Pancreas (tissue), 10 donors: ENCODE data around the gene NT5C3B. TPM values are rescaled to one million over a fixed set of nuclear protein-coding genes. Genes with fewer than 3 reads are reported as not detected.

Source experiments
- ATAC-seq, 4 donors: fragments of 200-7000 bp; cut with Tn5 transposase; one replicate each; pipeline versions ENCODE4 v1.8.0 to v1.9.1; 2020; ENCODE audit warnings: mild to moderate bottlenecking in 4 of 4, moderate library complexity in 4 of 4
- DNase-seq, 6 donors: peaks; one replicate each; pipeline ENCODE4 v3.0.0-alpha.2; 2020
- FAIRE-seq: peaks from 2 replicates; lab custom pipeline; 2012; peaks lifted over from hg19 to GRCh38; lab: Jason Lieb, UNC
- H3K27ac ChIP-seq, 4 donors: fragments of 200-600 bp; sonication (generic); 1 replicate in 3 of 4; 2 replicates in 1 of 4; pipeline versions ENCODE4 v1.5.0 to v1.8.0; 2020
- H3K27me3 ChIP-seq, 4 donors: fragments of 200-600 bp; one replicate each; pipeline ENCODE4 v1.8.0; 2021
- H3K36me3 ChIP-seq, 3 donors: fragments of 200-600 bp; sonication (generic) in 1 of 3; one replicate each; pipeline versions ENCODE4 v1.5.0 to v1.8.0; 2020 to 2021
- H3K4me1 ChIP-seq, 3 donors: fragments of 200-600 bp; one replicate each; pipeline ENCODE4 v1.8.0; 2021
- H3K4me3 ChIP-seq, 4 donors: fragments of 200-600 bp; sonication (generic) in 2 of 4; one replicate each; pipeline versions ENCODE4 v1.5.0 to v1.8.0; 2020 to 2021
- H3K9me3 ChIP-seq, 4 donors: fragments of 200-600 bp; one replicate each; pipeline ENCODE4 v1.8.0; 2021
- WGBS, 2 donors: extraction: QIAGEN DNeasy Blood & Tissue Kit; methylation state at CpG; one replicate each; pipeline ENCODE4 v1.1.7; 2013; 5-methylcytosine and 5-hydroxymethylcytosine counted together
- intact Hi-C, 3 donors: fragments of 100-400 bp; cut with DNase I; formaldehyde crosslinking; loops; one replicate each; pipeline versions ENCODE4 v1.11.1 to v1.14.2; 2022
- polyA plus RNA-seq, 2 donors: library from polyadenylated mRNA; stranded (reverse); fragments of 200-250 nt; gene quantifications; one replicate each; pipeline ENCODE4 v1.2.3, GENCODE V29; 2013
- total RNA-seq, 6 donors: library from RNA; stranded (reverse); fragmentation: NEBNext Ultra II Directional in 4 of 6; extraction: Animal tissue kit (Norgen Biotek cat#: 25700) in 4 of 6; gene quantifications; one replicate each; pipeline versions ENCODE4 v1.2.1 to v1.2.4, GENCODE V29; 2021 to 2023
- TF ChIP-seq, protein P1 (sequence below), 4 donors: fragments of 200-600 bp; sonication (generic) in 3 of 4; IDR thresholded peaks; one replicate each; pipeline versions ENCODE4 v1.5.0 to v1.8.0; 2021; ENCODE audit warnings: antibody characterized with exemption in 4 of 4
- donor health status: healthy with polysubstance abuse.
- donor health status: DM: no; HTN: no; CAD: no; lungs with moderate emphysema.
- donor health status: DM: no; HTN: no; CAD: no.
- donor health status: control.
- donor health status: control.
- donor health status: Bipolar disorder and iron deficiency.
- donor health status: DM: yes; HTN: yes; CAD: no.
- donor health status: DM: no; HTN: no; CAD: no.
- donor health status: DM: no; HTN: no; CAD: no.
- donor health status: DM: yes; HTN: yes; CAD: no.

The NT5C3B gene
- total and polyA plus RNA-seq, 8 donors = 24.2 to 102 (median 28.5) TPM

DNA sequence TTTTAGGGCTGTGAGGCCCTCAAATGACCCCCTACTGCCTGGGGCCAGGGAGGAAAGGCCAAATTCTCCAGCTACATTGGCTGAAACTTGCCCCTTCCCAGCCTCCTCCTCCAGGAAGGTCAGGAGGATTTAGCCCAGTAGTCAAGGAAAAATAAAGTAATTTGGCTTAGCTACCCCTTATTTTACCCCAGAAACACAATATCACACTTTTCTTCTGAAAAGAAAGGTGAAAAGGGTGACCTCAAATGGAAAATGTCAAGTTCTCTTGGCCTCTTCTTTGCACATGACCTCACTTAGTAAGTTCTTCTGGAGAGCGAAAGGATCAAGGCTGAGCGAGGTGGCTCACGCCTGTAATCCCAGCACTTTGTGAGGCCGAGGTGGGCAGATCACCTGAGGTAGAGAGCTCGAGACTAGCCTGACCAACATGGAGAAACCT, 41.5 kb downstream of the NT5C3B start:
- Histone ChIP-seq H3K36me3 (no peaks in the 10 kb centered on the region), H3K27ac (peak overlapping the region in 1 of 4 donors; percentile 81), H3K4me3 (no peak overlapping the region), H3K4me1 (peaks cover 8 to 19% (median 12%) of the 10 kb centered on the region in 3 donors), H3K27me3 (no peaks in the 10 kb centered on the region), H3K9me3 (no peaks in the 10 kb centered on the region)
- TF ChIP-seq, protein P1, sequence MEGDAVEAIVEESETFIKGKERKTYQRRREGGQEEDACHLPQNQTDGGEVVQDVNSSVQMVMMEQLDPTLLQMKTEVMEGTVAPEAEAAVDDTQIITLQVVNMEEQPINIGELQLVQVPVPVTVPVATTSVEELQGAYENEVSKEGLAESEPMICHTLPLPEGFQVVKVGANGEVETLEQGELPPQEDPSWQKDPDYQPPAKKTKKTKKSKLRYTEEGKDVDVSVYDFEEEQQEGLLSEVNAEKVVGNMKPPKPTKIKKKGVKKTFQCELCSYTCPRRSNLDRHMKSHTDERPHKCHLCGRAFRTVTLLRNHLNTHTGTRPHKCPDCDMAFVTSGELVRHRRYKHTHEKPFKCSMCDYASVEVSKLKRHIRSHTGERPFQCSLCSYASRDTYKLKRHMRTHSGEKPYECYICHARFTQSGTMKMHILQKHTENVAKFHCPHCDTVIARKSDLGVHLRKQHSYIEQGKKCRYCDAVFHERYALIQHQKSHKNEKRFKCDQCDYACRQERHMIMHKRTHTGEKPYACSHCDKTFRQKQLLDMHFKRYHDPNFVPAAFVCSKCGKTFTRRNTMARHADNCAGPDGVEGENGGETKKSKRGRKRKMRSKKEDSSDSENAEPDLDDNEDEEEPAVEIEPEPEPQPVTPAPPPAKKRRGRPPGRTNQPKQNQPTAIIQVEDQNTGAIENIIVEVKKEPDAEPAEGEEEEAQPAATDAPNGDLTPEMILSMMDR (IDR thresholded peaks at IDR 0.05) = no peak
- 91 to 95% methylated on average over 5 of the region's 5 CpGs for WGBS, 2 donors
- DNase-seq (no peak), ATAC-seq (no peak), FAIRE-seq (no peak)
- intact Hi-C loops = no loop called here

DNA sequence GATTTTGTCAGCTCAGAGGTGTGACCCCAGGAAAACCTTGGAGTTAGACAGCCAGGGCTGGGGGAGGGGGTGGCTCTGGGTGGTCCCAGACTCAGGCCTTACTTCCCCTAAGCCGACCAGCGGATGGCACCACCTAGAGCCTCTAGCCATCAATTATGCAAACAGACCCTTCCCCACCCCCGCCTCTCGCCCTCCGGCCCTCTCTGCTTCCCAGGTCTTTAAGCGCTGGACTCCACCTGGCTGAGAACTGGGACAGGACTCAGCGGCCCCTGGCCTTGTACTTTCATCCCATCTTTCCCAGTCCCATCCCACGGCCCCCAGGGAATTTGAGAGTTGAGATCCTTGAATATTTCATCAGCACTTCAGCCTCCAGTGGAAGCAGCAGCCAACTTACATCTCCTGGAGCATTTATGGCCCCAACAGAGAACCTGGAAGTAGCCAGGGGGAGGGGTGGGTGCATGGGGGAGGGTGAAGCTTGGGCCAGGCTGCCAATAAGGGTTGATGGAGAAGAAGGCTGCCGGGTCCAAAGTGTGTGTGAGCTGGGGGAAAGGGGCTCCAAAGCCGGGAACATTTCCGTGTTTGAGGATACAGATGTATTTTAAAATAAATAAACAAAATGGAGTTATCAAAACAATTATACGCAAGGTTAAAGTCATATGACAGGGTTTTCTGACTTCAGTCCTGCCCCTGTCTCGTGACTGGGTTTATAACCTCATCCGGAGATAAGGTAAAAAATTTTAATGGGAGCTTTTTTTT, 42.1 kb downstream of the NT5C3B start:
- no peak for FAIRE-seq
- no peak overlapping the region for H3K4me3 ChIP-seq
- no peaks in the 10 kb centered on the region for H3K27me3 ChIP-seq
- peak overlapping the region in 3 of 4 donors; percentile 51 to 81 (median 79) for H3K27ac ChIP-seq
- WGBS, 2 donors = 63 to 64% methylated on average over 14 of the region's 14 CpGs
- ATAC-seq = peak in 1 of 4 donors; percentile 5
- TF ChIP-seq, protein P1 (IDR thresholded peaks at IDR 0.05) = no peak
- peaks cover 8 to 19% (median 12%) of the 10 kb centered on the region in 3 donors for H3K4me1 ChIP-seq
- intact Hi-C loops = no loop called here
- DNase-seq = no peak
- H3K9me3 ChIP-seq = no peaks in the 10 kb centered on the region
- H3K36me3 ChIP-seq = no peaks in the 10 kb centered on the region

- H3K27me3 ChIP-seq = no peaks in the 10 kb centered on the region
- no peaks in the 10 kb centered on the region for H3K9me3 ChIP-seq
- FAIRE-seq (no peak), DNase-seq (peak in 5 of 6 donors; percentile 64 to 81 (median 75)), ATAC-seq (peak; percentile 86 to 91 (median 90))
- peaks cover 8 to 19% (median 12%) of the 10 kb centered on the region in 3 donors for H3K4me1 ChIP-seq
- H3K36me3 ChIP-seq = no peaks in the 10 kb centered on the region
- WGBS, 2 donors = 16 to 20% methylated on average over 20 to 22 of the region's 22 CpGs
- intact Hi-C loops = no loop called here
- TF ChIP-seq, protein P1 (IDR thresholded peaks at IDR 0.05) = no peak
- H3K27ac ChIP-seq = peak overlapping the region; percentile 22 to 81 (median 65)
- peak overlapping the region in 1 of 4 donors; percentile 5 for H3K4me3 ChIP-seq
Measured at GRCh38 chr17:41792845-41793783, 42.9 kb downstream of the NT5C3B start.

DNA sequence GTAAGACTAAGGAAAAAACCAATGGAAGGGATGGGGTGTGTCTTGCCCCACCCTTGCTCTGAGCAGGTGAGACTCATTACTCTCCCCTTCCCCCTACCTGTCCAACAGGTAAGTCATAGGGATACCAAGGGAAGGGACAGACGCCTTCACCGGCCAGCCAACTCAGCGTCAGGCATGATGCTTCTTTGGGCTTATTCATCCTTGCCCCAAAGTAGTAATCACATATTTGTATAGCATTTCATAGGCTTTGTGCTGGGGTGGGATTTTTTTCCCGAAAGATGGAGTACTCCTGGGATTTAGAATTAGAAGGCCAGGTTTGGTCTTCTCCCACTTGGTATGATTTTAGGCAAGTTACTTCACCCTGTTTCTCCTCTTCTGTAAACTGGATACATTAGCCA, 49.0 kb downstream of the NT5C3B start:
- intact Hi-C loops = no loop called here
- peak overlapping the region in 3 of 4 donors; percentile 16 to 78 (median 76) for H3K27ac ChIP-seq
- FAIRE-seq (no peak), ATAC-seq (no peak), DNase-seq (no peak)
- WGBS, 2 donors = 13 to 26% methylated on average over 4 of the region's 4 CpGs
- H3K9me3 ChIP-seq = no peaks in the 10 kb centered on the region
- H3K36me3 ChIP-seq = no peaks in the 10 kb centered on the region
- no peaks in the 10 kb centered on the region for H3K27me3 ChIP-seq
- TF ChIP-seq, protein P1 (IDR thresholded peaks at IDR 0.05) = no peak
- peaks cover 5 to 27% (median 7%) of the 10 kb centered on the region in 3 donors for H3K4me1 ChIP-seq
- H3K4me3 ChIP-seq = peak overlapping the region in 1 of 4 donors; percentile 88
